H9 (cell line): ENCODE data around the gene CFAP299. TPM values are rescaled to one million over a fixed set of nuclear protein-coding genes. Genes with fewer than 3 reads are reported as not detected.

ENCODE experiments used
- DNase-seq: peaks from one replicate; pipeline ENCODE4 v3.0.0-alpha.2; 2017
- H2AFZ ChIP-seq: one replicate; pipeline ENCODE4 v1.6.1; 2013; ENCODE audit warnings: mild to moderate bottlenecking, low read length, control low read depth, moderate library complexity
- H2AK5ac ChIP-seq: 2 replicates; pipeline ENCODE4 v1.6.1; 2013; ENCODE audit warnings: low read length, control low read depth, mixed read lengths; ENCODE audit not compliant: insufficient read length
- H2BK120ac ChIP-seq: one replicate; pipeline ENCODE4 v1.6.1; 2013; ENCODE audit warnings: low read depth, mild to moderate bottlenecking, low read length, control low read depth, inconsistent platforms; ENCODE audit not compliant: poor library complexity, severe bottlenecking
- H2BK12ac ChIP-seq: 2 replicates; pipeline ENCODE4 v1.6.1; 2013; ENCODE audit warnings: low read length, control low read depth, mixed read lengths, low read depth; ENCODE audit not compliant: insufficient read length
- H2BK15ac ChIP-seq: 2 replicates; pipeline ENCODE4 v1.6.1; 2013; ENCODE audit warnings: low read depth, low read length, control low read depth
- H2BK20ac ChIP-seq: one replicate; pipeline ENCODE4 v1.6.1; 2013; ENCODE audit warnings: low read depth, mild to moderate bottlenecking, low read length, control low read depth, inconsistent platforms; ENCODE audit not compliant: poor library complexity, severe bottlenecking
- H2BK5ac ChIP-seq: 2 replicates; pipeline ENCODE4 v1.6.1; 2013; ENCODE audit warnings: low read length, control low read depth, mixed read lengths; ENCODE audit not compliant: insufficient read length
- H3K14ac ChIP-seq: 2 replicates; pipeline ENCODE4 v1.6.1; 2013; ENCODE audit warnings: low read length, control low read depth; ENCODE audit not compliant: insufficient read depth
- H3K18ac ChIP-seq: 2 replicates; pipeline ENCODE4 v1.6.1; 2013; ENCODE audit warnings: low read depth, mild to moderate bottlenecking, mixed read lengths, low read length, control low read depth; ENCODE audit not compliant: insufficient read length
- H3K23ac ChIP-seq: 2 replicates; pipeline ENCODE4 v1.6.1; 2013; ENCODE audit warnings: low read length, control low read depth, mixed read lengths, low read depth; ENCODE audit not compliant: insufficient read length
- H3K23me2 ChIP-seq: 2 replicates; pipeline ENCODE4 v1.6.1; 2013; ENCODE audit warnings: low read depth, mild to moderate bottlenecking, mixed read lengths, low read length, control low read depth; ENCODE audit not compliant: insufficient read length, poor library complexity, severe bottlenecking
- H3K27ac ChIP-seq: 2 replicates; pipeline ENCODE4 v1.5.1; 2013; ENCODE audit warnings: low read length, control low read depth, mixed read lengths, low read depth; ENCODE audit not compliant: insufficient read length
- H3K27me3 ChIP-seq: 2 replicates; pipeline ENCODE4 v1.6.1; 2013; ENCODE audit warnings: low read length, control low read depth, inconsistent platforms; ENCODE audit not compliant: insufficient read depth
- H3K4ac ChIP-seq: 2 replicates; pipeline ENCODE4 v1.6.1; 2013; ENCODE audit warnings: low read depth, mild to moderate bottlenecking, control low read depth, inconsistent platforms, low read length, moderate library complexity
- H3K4me1 ChIP-seq: 2 replicates; pipeline ENCODE4 v1.6.1; 2013; ENCODE audit warnings: low read length, control low read depth, inconsistent platforms; ENCODE audit not compliant: insufficient read depth
- H3K4me2 ChIP-seq: 2 replicates; pipeline ENCODE4 v1.6.1; 2013; ENCODE audit warnings: low read length, control low read depth, mixed read lengths; ENCODE audit not compliant: insufficient read length, insufficient read depth
- H3K56ac ChIP-seq: 2 replicates; pipeline ENCODE4 v1.6.1; 2013; ENCODE audit warnings: low read depth, mild to moderate bottlenecking, mixed read lengths, low read length, control low read depth; ENCODE audit not compliant: insufficient read length
- H3K79me1 ChIP-seq: 2 replicates; pipeline ENCODE4 v1.6.1; 2013; ENCODE audit warnings: low read depth, mild to moderate bottlenecking, moderate library complexity, low read length, control low read depth, inconsistent platforms; ENCODE audit not compliant: insufficient read depth, poor library complexity, severe bottlenecking
- H3K79me2 ChIP-seq: 2 replicates; pipeline ENCODE4 v1.6.1; 2013; ENCODE audit warnings: low read length, control low read depth, inconsistent platforms; ENCODE audit not compliant: insufficient read depth
- H3K9ac ChIP-seq: 2 replicates; pipeline ENCODE4 v1.6.1; 2013; ENCODE audit warnings: low read length, control low read depth, mixed read lengths; ENCODE audit not compliant: insufficient read length; ENCODE audit errors: extremely low read depth
- H3K9me3 ChIP-seq: one replicate; pipeline ENCODE4 v1.6.1; 2013; ENCODE audit warnings: low read depth, low read length, inconsistent platforms; ENCODE audit not compliant: control insufficient read depth
- H3T11ph ChIP-seq: one replicate; pipeline ENCODE4 v1.6.1; 2013; ENCODE audit warnings: mild to moderate bottlenecking, low read length, control low read depth, inconsistent platforms
- H4K20me1 ChIP-seq: one replicate; pipeline ENCODE4 v1.6.1; 2013; ENCODE audit not compliant: control insufficient read depth, insufficient read length, insufficient read depth
- H4K5ac ChIP-seq: 2 replicates; pipeline ENCODE4 v1.6.1; 2013; ENCODE audit warnings: low read depth, mild to moderate bottlenecking, mixed read lengths, low read length, control low read depth; ENCODE audit not compliant: insufficient read length
- H4K8ac ChIP-seq: replicated peaks from 2 replicates; pipeline ENCODE4 v1.6.1; 2013; ENCODE audit warnings: low read length, control low read depth, mixed read lengths, low read depth; ENCODE audit not compliant: insufficient read length
- H4K91ac ChIP-seq: 2 replicates; pipeline ENCODE4 v1.6.1; 2013; ENCODE audit warnings: low read depth, mild to moderate bottlenecking, moderate library complexity, mixed read lengths, low read length, control low read depth; ENCODE audit not compliant: insufficient read length
- H3K27ac Mint-ChIP-seq, 3 experiments: 2 replicates in 2 of 3; 3 replicates in 1 of 3; pipeline ENCODE4 v1.8.0; 2020 to 2021; ENCODE audit warnings: mixed read lengths in 3 of 3, mild to moderate bottlenecking in 1 of 3, moderate library complexity in 1 of 3
- H3K27me3 Mint-ChIP-seq: 2 replicates; pipeline ENCODE4 v1.8.0; 2021; ENCODE audit warnings: low read depth, mild to moderate bottlenecking, moderate library complexity, mixed read lengths
- H3K36me3 Mint-ChIP-seq, 3 experiments: 2 replicates in 2 of 3; 3 replicates in 1 of 3; pipeline ENCODE4 v1.8.0; 2020 to 2021; ENCODE audit warnings: low read depth in 3 of 3, mixed read lengths in 3 of 3; ENCODE audit not compliant: insufficient read depth in 1 of 3
- H3K4me1 Mint-ChIP-seq, 2 experiments: 2 replicates each; pipeline ENCODE4 v1.8.0; 2020; ENCODE audit warnings: mixed read lengths in 2 of 2
- H3K4me3 Mint-ChIP-seq, 2 experiments: 2 replicates in 1 of 2; 3 replicates in 1 of 2; pipeline ENCODE4 v1.8.0; 2020 to 2021; ENCODE audit warnings: mild to moderate bottlenecking in 2 of 2, mixed read lengths in 2 of 2, moderate library complexity in 1 of 2
- H3K9me3 Mint-ChIP-seq, 2 experiments: 2 replicates in 1 of 2; 3 replicates in 1 of 2; pipeline ENCODE4 v1.8.0; 2020; ENCODE audit warnings: mild to moderate bottlenecking in 2 of 2, mixed read lengths in 2 of 2, moderate library complexity in 1 of 2
- CTCF ChIP-seq: fragments of 200-600 bp; sonication (generic); conservative IDR thresholded peaks from 3 replicates; pipeline ENCODE4 v1.8.0; 2021; ENCODE audit warnings: antibody characterized with exemption, mild to moderate bottlenecking
- WGBS: extraction: QIAGEN DNeasy Blood & Tissue Kit; methylation state at CpG from one replicate; pipeline ENCODE4 v1.1.7; 2013; ENCODE audit warnings: missing lambda C conversion rate, low lambda C conversion rate, mixed read lengths; ENCODE audit not compliant: insufficient read length; ENCODE audit errors: extremely low coverage; 5-methylcytosine and 5-hydroxymethylcytosine counted together
- total RNA-seq: library from RNA; stranded (reverse); gene quantifications from 2 replicates; pipeline ENCODE4 v1.2.1, GENCODE V29; 2021

CFAP299 gene
- total RNA-seq, 1 experiment from 2014 or later = not detected

- Histone ChIP-seq H2BK120ac (no peak overlapping the region), H2BK12ac (no peak overlapping the region), H3K79me1 (no peaks in the 10 kb centered on the region), H3K4ac (no peak overlapping the region), H2BK20ac (no peak overlapping the region), H3K27ac (no peak overlapping the region), H2BK5ac (no peak overlapping the region), H2AK5ac (no peak overlapping the region), H2BK15ac (no peak overlapping the region), H4K91ac (no peak overlapping the region), H3K79me2 (no peaks in the 10 kb centered on the region), H3K56ac (no peak overlapping the region), H3K18ac (no peak overlapping the region), H3K9me3 (no peaks in the 10 kb centered on the region), H3K27me3 (no peaks in the 10 kb centered on the region; the same call in 1 of the 2 replicates), H3K4me2 (no peak overlapping the region), H3K9ac (no peak overlapping the region), H4K20me1 (no peaks in the 10 kb centered on the region), H4K8ac (no peak overlapping the region), H4K5ac (no peak overlapping the region), H3T11ph (no peak overlapping the region), H3K14ac (no peak overlapping the region), H3K4me1 (no peaks in the 10 kb centered on the region), H3K23me2 (peaks cover 4% of the 10 kb centered on the region), H2AFZ (no peak overlapping the region), H3K23ac (no peak overlapping the region)
- Mint-ChIP-seq H3K4me3 (no peak overlapping the region), H3K27ac (no peak overlapping the region), H3K27me3 (peaks cover 25% of the 10 kb centered on the region), H3K4me1 (peaks cover 8 to 9% of the 10 kb centered on the region in 2 experiments; a peak in 3 of 4 replicates), H3K9me3 (no peaks in the 10 kb centered on the region), H3K36me3 (no peaks in the 10 kb centered on the region)
- WGBS = no CpG with 5 or more reads among the region's 2 CpGs
- no peak for TF ChIP-seq CTCF
- no peak for DNase-seq
Measured at GRCh38 chr4:80331693-80332092, 3.8 kb upstream of the CFAP299 start.
